Measurements from ENCODE around the gene TRMT112. TPM values are rescaled to one million over a fixed set of nuclear protein-coding genes. Genes with fewer than 3 reads are reported as not detected.
A peak's percentile ranks its signal among the peaks of the same experiment; 100 is the strongest.

TRMT112 gene
- total and polyA plus RNA-seq, 2 of the 4 experiments (the other 2 are of a cell fraction): 173 to 202 TPM

- Histone ChIP-seq H3K4ac (ENCODE audit: low read depth, low read length) (no peak overlapping the region), H2AK9ac (replicated peaks; ENCODE audit: low read depth, low read length, poor library complexity) (no peak overlapping the region), H2BK20ac (ENCODE audit: low read depth, low read length) (no peak overlapping the region), H3K18ac (ENCODE audit: low read depth, low read length) (no peak overlapping the region), H4K91ac (ENCODE audit: insufficient read depth, low read depth, low read length) (no peak overlapping the region), H4K20me1 (ENCODE audit: insufficient read depth, low read length) (no peaks in the 10 kb centered on the region), H3K23ac (ENCODE audit: low read depth, low read length) (no peak overlapping the region), H3K79me1 (ENCODE audit: low read depth in 1 of 2, low read length in 2 of 2) (no peaks in the 10 kb centered on the region), H3K14ac (replicated peaks; ENCODE audit: low read depth, low read length) (no peak overlapping the region), H3K4me3 (ENCODE audit: insufficient read depth, low read depth, low read length) (no peak overlapping the region), H3K27me3 (ENCODE audit: control insufficient read depth, insufficient read depth, low read length) (peaks cover 9% of the 10 kb centered on the region; the same call in 1 of the 2 replicates), H4K8ac (ENCODE audit: low read depth in 2 of 2, low read length in 2 of 2) (no peak overlapping the region), H2BK15ac (ENCODE audit: low read depth, low read length) (no peak overlapping the region), H3K36me3 (ENCODE audit: control insufficient read depth, insufficient read depth, low read length) (no peaks in the 10 kb centered on the region), H2BK120ac (ENCODE audit: low read depth, low read length) (no peak overlapping the region), H2AK5ac (ENCODE audit: low read depth, low read length) (no peak overlapping the region), H2AFZ (replicated peaks; ENCODE audit: low read length, poor library complexity) (peak overlapping the region; percentile 11), H3K4me1 (ENCODE audit: control insufficient read depth, insufficient read depth, low read length) (peaks cover 6% of the 10 kb centered on the region), H3K9ac (ENCODE audit: low read depth, low read length) (no peak overlapping the region), H3K27ac (ENCODE audit: insufficient read depth, low read length) (no peak overlapping the region), H3K4me2 (ENCODE audit: low read depth, low read length) (no peak overlapping the region), H3K56ac (ENCODE audit: extremely low read depth, insufficient read depth, low read length) (no peak overlapping the region), H3K9me3 (ENCODE audit: control insufficient read depth, insufficient read depth, low read length) (no peaks in the 10 kb centered on the region), H3K9me1 (ENCODE audit: insufficient read depth, low read length) (no peaks in the 10 kb centered on the region), H4K5ac (ENCODE audit: low read depth, low read length) (no peak overlapping the region), H2BK5ac (ENCODE audit: low read depth, low read length, poor library complexity, severe bottlenecking) (no peak overlapping the region)
- intact Hi-C loops (cut with micrococcal nuclease) (no loop called here), dilution Hi-C loops (cut with HindIII; ENCODE audit: low sequenced_read_pairs, unreplicated experiment) (no loop called here), in situ Hi-C loops (cut with MboI; ENCODE audit: low sequenced_read_pairs) (no loop called here)
- no peak for TF ChIP-seq CHD1 (IDR thresholded peaks at IDR 0.05; ENCODE audit: low read depth, low read length)
- no peak for TF ChIP-seq POLR2A (IDR thresholded peaks at IDR 0.05; ENCODE audit: low read depth, low read length)
- no peak for TF ChIP-seq RFX5 (IDR thresholded peaks at IDR 0.05; ENCODE audit: low read depth, low read length)
- no peak for TF ChIP-seq RAD21 (IDR thresholded peaks at IDR 0.05; ENCODE audit: low read length)
- TF ChIP-seq CEBPB (IDR thresholded peaks at IDR 0.05; ENCODE audit: low read depth, low read length): no peak
- TF ChIP-seq NFE2L2 (IDR thresholded peaks at IDR 0.05; ENCODE audit: low read depth, low read length): no peak
- CTCF ChIA-PET: interaction anchor here (0.6 kb wide), 1 partner anchor 14 kb away, joined by 3 read pairs; no protein-coding TSS in a partner anchor
- DNase-seq (no peak), ATAC-seq (ENCODE audit: low read depth) (no peak)
- no TSS peak for BruUV-seq (replicated peaks)
- POLR2A ChIA-PET (ENCODE audit: unreplicated experiment): no interaction called here
- WGBS, 2 experiments (ENCODE audit: extremely low coverage in 2 of 2, insufficient read length in 1 of 2): 41% methylated on average over 9 of the region's 33 CpGs; no CpG with 5 or more reads in 1 of the 2 experiments
These were observed 23.4 kb upstream of the TRMT112 start for GRCh38 chr11:64340671-64341335.

All from IMR-90 (cell line).